NCI-H526 (cell line): ENCODE measurements around the gene DNAJC21.
"Not testable (repeated sequence)": the region's sequence is repeated elsewhere in the genome, so short reads cannot be mapped to it uniquely, and the experiment has no call there.

ENCODE experiments used
- DNase-seq, 2 experiments: peaks; one replicate each; lab custom pipeline; 2025; lab: John Stamatoyannopoulos, UW

The DNAJC21 gene

DNA sequence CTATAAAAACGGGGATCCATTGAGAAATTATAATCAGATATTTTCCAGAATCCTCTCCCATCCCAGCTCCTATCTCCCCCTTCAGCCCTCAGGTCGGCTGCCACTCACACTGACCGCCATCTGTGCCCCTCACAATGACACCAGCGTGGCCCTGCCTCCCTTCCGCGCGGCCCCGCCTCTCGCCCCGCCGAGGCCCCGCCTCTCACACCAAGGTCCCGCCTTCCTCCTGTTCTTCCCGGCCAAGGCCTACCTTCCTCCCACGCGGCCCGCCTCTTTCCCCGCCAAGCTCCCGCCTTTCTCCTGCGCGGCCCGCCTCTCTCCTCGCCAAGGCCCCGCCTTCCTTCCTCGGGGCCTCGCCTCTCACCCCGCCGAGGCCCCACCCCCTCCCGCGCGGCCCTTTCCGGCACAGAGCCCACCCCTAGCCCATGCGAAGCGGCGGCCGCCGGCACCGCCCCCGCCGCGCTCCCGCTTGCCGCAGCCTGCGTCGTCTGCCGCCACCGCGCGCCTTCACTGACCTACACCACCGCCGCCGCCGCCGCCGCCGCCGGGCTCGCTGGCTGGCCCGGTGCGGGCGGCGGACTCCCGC is at the start of gene DNAJC21:
Gene DNAJC21 (plus strand): TSS at position 426 of the 586 bp plus-strand sequence. CDS start 261 bp downstream, outside the sequence.
- DNase-seq: peak; percentile 97 to 100

DNA sequence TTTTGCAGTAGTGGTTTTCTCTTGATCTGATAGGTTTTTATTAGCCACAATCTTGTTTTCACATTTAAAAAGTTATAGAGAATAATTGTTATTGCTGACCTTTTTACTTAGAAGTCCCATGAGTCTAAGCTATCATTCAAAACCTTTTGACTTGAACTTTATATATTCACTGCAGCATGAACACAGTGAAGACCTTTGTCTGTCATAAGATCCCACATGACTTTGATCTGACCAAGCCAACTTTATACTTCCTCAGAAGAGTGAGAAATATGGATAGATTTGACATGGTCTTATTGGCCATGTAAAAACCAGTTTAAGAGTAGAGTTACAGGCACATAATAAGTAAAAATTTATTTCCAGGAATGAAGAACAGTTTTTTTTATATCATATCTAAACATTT is 48.1 kb upstream of the DNAJC21 start:
- no peak for DNase-seq

DNA sequence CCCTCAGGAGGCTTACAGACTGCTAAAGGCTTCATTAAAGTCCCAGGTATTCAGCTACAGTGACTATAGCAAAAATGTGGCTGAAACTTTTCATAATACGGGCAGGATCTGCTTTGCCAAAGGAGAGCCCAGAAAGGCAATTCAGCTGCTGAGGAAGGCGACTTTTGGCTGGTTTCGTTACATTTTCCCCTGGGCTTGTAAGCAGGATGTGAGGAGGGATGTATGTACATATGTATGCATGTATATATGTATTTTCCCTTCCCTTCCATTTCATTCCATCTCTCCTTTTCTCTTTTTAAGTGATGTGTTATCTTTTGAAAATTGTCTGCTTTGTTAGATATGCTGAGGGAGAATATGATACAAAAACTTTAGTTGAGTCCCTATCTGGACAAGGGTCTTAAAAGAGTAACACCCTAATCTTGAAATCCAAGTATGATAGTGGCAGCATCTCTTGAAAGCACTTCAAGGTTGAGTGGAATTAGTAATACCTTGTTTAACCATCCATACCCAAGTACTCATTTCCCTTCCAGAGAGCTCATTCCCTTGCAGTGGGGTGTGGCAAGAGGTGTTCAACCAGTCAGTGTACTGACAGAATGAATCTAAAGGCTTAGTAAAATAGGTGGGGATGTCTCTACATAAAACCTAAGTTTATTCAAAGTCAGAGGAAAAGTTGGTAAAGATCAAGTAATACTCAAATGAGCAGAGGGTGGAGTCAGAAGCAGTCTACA is 42.8 kb upstream of the DNAJC21 start:
- no peak for DNase-seq

DNA sequence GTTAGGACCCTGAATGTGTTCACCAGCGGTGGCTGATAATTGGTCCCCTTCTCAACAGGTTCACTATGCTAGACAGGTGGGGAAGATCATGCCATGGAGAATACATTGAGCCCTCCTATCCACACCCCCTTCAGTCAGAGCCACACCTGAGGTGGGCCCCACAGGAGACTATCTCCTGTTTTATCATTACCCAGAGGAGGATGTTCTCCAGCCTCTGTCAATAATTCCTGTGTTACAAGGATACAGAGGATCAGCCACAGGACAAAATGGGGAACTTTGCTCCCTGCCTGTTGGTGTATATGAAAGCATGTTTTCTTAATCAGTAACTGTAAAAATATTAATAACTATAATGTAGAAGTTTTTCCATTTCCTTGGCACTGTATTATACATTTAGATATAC is 40.0 kb upstream of the DNAJC21 start:
- no peak for DNase-seq

DNA sequence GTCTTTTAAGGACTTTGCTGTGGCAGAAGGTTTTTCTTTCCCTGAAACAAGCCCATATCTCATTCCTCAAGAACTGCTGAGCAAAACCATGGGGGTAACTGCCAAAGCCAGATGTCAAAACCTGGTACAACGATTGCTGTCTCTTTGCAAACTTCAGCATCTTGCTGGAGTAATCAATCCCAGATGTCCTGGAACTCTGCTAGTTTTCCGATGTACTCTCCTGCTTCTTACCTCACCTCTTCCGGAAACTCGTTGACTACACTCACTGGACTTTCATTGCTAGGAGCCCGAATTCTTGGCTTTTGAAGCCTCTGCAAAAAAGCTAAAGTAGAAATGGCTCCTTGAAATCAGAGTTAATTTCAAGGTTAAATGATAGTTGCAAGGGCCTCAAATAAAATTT is 37.4 kb upstream of the DNAJC21 start:
- DNase-seq: no peak

DNA sequence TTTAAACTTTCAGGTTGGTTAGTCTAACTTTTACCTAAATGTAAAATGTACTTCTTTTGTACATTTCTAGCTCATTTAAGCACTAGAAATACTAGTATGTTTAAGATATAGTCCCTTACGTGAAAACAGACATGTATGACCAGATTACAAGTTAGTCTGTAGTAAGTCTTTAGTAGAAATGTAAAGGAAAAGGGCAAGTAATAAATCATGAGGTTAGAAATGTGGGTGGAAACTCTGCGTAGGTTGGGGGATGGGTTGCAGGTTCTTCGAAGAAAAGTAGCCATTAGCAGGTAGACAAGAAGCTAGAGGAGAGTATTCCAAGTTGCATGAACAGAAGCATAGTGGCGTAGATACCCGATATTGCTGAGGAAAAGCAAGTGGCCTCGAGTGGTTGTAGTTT is 36.9 kb upstream of the DNAJC21 start:
- DNase-seq: no peak

DNA sequence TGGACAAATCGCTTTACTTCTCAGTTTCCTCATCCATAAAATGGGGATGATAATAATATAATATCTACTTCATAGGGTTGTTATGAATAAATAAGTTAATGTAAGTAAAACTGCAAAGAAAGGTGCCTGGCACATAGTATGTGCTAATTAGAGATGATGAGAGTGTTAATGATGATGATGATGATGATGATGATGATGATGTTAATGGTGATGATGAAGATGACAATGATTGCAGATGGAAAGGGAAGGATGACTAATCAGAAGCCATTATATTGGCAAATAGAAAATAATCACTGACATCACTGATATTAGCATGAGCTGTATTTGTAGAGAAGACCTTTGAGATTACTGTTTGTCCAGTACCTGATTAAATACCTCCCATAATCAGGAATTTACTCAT is 34.6 kb upstream of the DNAJC21 start:
- DNase-seq: no peak

DNA sequence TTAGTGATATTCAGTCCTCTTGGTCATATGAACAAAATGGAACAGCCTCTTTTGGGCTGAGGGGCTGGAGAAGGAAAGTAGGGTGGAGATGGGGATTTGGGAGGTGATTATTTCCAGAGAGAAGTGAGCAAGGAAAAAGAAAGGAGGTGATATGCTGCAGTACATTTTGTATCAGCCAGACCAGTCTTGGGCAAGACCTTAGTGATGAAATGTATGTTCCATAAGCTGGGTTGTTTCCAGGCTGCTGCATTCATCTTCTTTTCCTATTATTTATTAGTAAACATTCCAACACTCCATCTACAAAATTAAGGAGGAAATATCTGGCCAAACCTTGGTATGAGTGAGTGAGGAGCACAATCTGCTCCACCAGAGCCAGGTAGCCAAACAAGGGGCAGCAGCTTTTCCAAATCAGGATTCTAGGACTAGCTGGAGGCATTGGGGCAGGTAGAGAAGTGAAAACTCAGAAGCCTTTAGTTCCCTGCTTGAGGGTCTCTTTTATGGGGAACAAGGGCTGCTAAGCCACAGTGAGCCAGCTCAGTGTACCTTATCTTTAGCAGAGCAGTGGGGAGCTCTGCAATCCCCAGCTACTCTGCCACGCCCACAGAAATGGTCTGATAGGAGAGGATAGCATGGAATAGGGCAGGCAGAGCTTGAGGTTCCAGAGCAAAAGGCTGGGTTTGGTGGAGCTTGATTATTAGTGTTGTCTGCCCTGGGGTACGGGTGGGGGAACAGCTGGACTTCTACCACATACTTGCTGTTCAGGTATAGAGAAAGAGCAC is 33.5 kb upstream of the DNAJC21 start:
- DNase-seq: no peak

DNA sequence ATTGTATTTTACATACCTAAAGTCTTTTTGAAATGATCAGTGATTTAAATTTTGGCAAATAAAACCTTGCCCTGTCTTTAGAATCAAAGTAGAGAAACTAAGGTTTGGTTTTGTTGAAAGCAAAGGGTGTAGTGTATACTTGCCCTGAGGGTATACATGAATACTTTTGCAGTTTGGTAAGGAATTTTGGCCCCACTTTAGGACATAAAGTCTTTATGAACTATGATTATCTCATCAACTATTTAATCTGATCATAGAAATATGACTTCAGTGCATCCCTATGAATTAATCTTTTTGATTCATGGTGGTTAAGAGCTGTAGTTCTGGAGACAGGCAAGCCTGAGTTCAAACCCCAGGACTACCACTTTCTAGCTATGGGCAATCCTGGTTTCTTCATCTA is 31.7 kb upstream of the DNAJC21 start:
- no peak for DNase-seq

DNA sequence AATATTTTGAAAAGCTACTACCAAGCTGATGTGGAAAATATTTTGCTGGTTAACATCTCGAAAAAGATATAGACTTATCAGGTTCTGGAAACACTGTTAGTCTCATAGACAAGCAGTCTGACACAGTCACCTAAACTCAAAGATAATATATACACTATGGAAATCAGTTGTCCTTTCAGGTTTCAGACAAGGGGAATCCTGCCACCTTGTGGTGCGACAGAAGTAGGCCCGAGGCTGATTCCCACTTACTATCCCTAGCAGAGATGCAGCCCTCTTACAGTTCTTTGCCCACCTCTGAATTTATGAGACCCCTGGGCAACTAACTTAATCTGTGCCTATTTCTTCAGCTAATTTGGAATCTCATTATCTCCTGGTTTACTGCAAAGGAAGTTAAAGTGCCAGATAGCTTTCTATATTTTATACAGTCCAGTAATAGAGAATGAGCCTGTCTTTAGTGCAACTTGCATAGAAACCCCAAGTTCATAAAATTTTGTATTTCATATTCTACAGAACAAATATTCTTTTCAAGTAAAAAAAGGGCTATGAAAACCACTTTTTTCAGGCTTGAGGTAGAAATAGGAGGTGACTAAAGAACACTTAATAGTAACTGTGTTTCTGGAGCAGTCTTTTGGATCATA is 31.0 kb upstream of the DNAJC21 start:
- peak; percentile 68 to 90 for DNase-seq

DNA sequence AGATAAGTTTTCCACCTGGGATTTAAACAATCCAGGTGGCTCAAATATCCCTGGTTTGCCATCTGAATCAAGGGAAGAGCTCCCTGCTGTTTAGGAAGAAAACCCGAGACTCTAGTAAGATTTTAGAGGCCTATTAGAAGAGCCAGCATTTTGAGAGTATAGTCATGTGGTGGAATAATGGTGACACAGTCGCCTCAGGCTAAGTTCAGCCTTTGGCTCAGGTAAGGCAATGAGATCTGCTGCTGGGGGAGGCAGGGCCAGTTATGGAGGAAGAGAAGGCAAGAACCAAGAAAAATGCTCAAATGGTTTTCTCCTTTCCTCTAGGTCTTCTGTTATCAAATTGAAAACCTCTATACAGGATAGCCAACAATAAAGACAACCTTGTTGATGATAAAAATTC is 30.3 kb upstream of the DNAJC21 start:
- no peak for DNase-seq

DNA sequence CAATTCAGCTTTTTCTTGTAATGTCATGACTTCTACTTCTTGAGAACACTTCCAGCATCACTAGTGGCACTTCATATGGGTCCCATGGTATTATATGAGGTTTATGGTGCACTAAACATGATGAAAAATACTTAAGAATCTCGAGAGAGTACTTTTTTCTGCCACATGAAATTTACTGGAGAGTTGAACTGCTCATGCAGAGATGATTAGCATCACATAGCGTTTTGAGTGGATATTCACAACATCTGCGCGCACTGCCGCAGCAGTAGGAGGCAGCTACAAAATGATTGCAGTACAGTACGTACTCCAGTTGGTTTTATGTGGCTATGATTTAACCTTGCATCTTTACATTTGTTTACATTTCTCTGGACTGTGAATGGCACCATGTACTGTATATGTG is 28.7 kb upstream of the DNAJC21 start:
- no peak for DNase-seq

DNA sequence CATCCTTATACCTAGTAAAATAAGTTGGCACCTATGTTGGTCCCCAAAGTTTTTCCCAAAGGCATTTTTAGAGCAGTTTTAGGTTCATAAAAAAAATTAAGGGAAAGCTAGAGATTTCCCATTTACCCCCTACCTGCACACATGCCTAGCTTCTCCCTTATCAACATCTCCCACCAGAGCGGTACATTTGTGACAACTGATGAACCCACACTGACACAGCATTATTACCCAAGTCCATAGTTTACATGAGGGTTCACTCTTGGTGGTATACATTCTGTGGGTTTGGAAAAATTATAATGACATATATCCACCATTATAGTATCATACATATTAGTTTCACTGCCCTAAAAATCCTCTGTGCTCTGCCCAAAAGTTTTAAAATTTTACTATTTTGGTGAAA is 26.1 kb upstream of the DNAJC21 start:
- DNase-seq: no peak

DNA sequence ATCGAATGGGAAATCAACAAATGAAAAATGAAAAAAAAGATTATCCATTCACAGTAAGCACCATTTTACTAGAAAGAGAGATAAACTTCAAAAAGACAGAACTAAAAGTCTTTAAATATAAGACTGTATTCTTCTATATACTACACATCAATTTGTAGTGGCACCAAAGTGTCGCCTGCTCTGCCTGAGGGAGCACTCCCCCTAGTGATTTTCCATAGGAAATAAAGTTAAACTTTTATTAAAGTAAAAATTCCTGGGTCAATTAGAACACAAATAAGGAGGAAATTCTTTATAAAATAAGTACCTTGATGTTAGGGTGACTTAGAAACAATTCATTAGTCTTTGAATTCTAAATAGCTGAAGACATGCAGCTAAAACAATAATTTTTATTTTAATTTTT is 23.8 kb upstream of the DNAJC21 start:
- no peak for DNase-seq

DNA sequence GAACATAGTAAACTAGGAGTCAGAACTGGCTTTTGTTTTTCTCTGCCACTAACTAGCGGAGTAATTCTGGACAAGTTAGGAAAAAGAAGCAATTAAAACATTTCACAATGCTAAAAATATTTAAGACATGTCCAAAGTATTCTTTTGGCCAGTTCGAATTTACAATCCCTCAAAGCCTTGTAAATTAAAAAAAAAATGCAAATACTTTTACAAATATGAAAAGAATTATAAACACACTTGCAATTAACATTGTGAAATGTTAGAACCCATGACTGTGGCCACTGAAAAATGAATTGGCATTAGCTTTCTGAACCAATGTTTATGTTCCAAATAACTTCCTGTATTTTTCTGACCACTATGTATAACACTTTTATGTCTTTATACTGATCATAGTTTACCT is 16.3 kb upstream of the DNAJC21 start:
- no peak for DNase-seq

DNA sequence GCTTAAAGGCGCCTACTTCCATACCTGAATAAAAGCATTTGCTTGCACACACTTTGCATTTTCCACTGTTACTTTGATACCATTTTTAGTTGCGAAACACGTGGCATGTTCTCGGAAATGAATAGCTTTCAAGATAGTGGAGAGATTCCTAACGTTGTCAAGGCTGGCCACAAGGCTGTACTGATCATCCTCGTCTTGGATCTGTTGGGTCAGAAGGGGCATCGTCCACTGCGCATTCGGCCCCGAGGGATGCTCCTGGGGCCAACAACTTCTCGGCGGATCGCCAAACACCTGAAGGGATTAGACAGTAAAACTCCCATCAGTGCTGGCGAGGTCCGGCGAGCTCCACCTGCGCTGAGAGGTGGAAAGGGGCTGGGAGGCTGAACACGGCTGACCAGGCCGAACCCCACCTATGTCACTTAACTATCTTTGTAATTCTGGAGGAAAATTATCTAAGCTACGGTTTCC is 14.7 kb upstream of the DNAJC21 start:
- peak; percentile 54 to 72 for DNase-seq

DNA sequence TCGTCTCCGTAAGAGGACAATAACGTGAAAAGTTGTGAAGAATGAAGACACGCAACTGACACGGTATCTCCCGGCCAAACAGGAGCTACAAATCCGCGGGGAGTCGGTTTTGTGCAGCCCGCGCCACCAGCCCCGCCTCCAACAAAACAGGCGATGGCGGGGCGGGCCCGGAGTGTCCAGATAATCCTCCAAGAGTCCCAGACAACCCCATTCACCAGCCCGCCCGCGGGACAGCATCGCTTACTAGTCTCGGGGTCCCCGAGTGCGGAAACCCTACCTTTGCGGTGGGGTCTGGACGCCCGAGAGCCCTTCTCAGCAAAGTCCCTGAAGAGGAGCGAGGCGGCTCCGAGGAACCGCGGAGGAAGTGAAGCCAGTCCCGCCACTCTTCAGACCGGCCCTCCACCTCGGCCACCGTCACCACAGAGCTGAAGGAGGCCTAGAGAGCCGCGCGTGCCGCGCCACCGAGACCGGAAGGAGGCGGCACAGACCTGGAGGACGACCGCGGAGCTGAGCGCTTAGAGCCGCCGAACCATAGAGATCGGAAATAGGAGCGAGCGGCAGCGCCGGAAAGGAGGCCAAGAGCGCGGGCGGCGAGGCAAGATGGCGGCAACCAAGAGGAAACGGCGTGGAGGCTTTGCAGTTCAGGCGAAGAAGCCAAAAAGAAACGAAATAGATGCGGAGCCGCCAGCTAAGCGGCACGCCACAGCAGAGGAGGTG is 14.1 kb upstream of the DNAJC21 start, which contains the start of the genes BRIX1 and RAD1:
Gene BRIX1 (plus strand): TSS at position 573 of the 717 bp plus-strand sequence. CDS start 28 bp downstream, at position 601.
Gene RAD1 (minus strand): TSS at position 366 of the 717 bp plus-strand sequence. CDS start 612 bp downstream, outside the sequence.
- peak; percentile 98 to 100 for DNase-seq

DNA sequence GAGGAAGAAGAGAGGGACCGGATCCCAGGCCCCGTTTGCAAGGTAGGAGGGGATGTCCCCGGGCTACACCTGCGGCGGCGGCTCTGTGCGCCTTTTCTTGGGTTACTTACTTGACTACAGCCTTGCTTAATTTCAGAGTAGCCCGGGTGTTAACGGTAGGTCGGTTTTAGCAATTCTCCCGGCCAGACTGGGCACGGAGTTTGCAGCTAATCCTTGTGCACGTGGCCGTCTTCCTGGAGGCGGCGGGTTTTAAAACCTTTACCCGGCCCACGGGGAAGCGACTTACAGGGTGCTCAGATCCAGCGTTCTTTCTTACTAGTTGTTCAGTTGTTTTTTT is 13.5 kb upstream of the DNAJC21 start:
- peak in 1 of 2 experiments; percentile 63 for DNase-seq

DNA sequence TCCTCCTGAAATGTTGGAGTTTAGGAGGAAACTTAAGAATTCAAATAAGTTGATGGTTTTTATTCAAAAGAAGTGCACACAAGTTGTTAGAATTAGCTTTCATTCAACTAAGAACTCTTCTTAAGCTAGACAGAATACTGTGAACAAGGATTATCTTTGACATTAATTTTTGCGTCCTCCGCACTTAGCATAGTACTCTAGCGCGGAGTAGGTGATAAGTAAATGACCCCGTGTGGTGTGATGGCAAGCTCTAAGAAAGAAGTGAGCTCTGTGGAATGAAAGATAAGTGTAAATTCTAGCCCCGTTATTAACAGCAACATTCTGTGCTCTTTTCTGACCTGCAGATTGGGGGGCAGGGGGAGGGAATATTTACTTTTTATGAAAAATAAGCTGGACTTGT is 12.8 kb upstream of the DNAJC21 start:
- peak in 1 of 2 experiments; percentile 21 for DNase-seq

DNA sequence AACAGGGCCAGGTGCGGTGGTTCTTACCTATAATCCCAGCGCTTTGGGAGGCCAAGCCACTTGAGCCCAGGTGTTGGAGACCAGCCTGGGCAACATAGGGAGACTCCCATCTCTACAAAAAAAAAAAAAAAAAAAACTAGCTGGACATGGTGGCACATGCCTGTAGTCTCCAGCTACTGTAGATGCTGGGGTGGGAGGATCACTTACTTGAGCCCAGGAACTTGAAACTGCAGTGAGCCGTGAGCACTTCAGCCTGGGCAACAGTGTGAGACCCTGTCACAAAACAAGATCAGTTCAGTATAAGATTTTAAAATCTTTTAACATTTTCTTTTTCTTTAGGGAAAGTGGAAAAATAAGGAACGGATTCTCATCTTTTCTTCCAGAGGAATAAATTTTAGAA is 11.3 kb upstream of the DNAJC21 start:
- DNase-seq: no peak

DNA sequence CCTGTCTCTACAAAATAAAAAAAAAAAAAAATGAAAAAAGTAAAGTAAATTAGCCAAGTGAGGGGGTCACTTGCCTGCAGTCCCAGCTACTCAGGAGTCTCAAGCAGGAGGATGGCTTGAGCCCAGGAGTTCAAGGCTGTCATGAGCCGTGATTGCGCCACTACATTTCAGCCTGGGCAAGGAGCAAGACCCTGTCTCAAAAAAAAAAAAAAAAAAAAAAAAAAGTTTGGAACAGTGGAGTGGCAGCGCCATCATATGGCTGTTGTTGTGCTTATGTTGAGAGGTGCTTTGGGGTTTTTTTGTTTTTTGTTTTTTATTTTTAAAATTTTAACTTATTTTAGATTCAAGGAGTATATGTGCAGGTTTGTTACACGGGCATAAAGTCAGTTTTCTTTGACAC is 10.3 kb upstream of the DNAJC21 start:
- DNase-seq: no peak

DNA sequence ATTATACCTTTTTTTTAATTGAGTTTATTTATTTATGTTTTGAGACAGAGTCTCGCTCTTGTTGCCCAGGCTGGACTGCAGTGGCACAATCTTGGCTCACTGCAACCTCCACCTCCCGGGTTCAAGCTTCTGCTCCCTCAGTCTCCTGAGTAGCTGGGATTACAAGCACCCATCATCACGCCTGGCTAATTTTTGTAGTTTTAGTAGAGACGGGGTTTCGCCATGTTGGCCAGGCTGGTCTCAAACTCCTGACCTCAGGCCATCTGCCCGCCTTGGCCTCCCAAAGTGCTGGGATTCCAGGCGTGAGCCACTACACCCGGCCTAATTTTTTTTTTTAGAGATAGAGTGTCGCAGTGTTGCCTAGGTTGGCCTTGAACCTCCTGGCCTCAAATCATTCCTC is 6.1 kb upstream of the DNAJC21 start:
- not testable (repeated sequence) for DNase-seq
